ENCODE results near the gene MYO19.

DNA sequence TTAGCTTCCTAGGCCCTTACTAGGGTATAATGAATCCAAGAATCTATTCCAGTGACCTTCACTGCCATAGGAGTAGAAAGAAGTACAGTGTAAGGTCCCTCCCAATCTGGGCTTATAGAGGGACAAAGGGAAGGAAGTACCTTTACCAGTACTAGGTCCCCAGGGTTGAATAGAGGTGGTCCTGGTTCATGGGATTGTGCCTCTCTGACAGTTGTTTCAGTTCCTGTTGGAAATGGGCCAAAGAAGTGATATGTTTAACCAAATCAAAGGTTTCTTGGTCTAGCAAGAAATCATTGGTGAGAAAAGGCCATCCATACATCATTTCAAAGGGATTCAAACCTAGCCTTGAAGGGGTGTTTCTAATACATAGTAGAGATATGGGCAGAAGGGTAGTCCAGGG lies 64.2 kb downstream of the MYO19 start:
- TF ChIP-seq, protein P1, sequence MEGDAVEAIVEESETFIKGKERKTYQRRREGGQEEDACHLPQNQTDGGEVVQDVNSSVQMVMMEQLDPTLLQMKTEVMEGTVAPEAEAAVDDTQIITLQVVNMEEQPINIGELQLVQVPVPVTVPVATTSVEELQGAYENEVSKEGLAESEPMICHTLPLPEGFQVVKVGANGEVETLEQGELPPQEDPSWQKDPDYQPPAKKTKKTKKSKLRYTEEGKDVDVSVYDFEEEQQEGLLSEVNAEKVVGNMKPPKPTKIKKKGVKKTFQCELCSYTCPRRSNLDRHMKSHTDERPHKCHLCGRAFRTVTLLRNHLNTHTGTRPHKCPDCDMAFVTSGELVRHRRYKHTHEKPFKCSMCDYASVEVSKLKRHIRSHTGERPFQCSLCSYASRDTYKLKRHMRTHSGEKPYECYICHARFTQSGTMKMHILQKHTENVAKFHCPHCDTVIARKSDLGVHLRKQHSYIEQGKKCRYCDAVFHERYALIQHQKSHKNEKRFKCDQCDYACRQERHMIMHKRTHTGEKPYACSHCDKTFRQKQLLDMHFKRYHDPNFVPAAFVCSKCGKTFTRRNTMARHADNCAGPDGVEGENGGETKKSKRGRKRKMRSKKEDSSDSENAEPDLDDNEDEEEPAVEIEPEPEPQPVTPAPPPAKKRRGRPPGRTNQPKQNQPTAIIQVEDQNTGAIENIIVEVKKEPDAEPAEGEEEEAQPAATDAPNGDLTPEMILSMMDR (IDR thresholded peaks at IDR 0.05; ENCODE audit: low read depth, low read length) = no peak
- no peak for TF ChIP-seq EZH2phosphoT487 (IDR thresholded peaks at IDR 0.05; ENCODE audit: low read depth)

All from OCI-LY3 (cell line).